HEK293 (cell line): ENCODE data around the gene SYNE1.

Experiments
- CTCF ChIA-PET: fragments of 350-600 bp; formaldehyde crosslinking; extraction: SDS; loops from one replicate; lab custom pipeline; 2021; ENCODE audit warnings: antibody characterized with exemption; lab: Yijun Ruan, JAX
- POLR2A ChIA-PET: fragments of 300-600 bp; formaldehyde crosslinking; extraction: SDS; loops from one replicate; lab custom pipeline; 2020; ENCODE audit warnings: antibody characterized with exemption, inconsistent platforms; lab: Yijun Ruan, JAX
- H3K27ac ChIP-seq: fragments of 200-500 bp; sonication (Bioruptor generic); 2 replicates; pipeline ENCODE4 v1.5.1; 2014; ENCODE audit warnings: low read depth, low read length, control low read depth, inconsistent platforms; ENCODE audit errors: extremely low read depth
- H3K36me3 ChIP-seq, 2 experiments: fragments of 200-500 bp in 1 of 2; sonication (Bioruptor generic) in 1 of 2; 1 replicate in 1 of 2; 2 replicates in 1 of 2; pipeline ENCODE4 v1.5.1; 2014 to 2017; ENCODE audit warnings: inconsistent platforms in 2 of 2, low read length in 2 of 2; ENCODE audit not compliant: control insufficient read depth in 2 of 2, insufficient read depth in 1 of 2
- H3K4me1 ChIP-seq: fragments of 200-500 bp; sonication (Bioruptor generic); 2 replicates; pipeline ENCODE4 v1.5.1; 2014; ENCODE audit warnings: mild to moderate bottlenecking, low read length, inconsistent platforms; ENCODE audit not compliant: control insufficient read depth, insufficient read depth
- H3K4me3 ChIP-seq: 2 replicates; pipeline ENCODE4 v1.5.1; 2011; ENCODE audit warnings: low read depth, mild to moderate bottlenecking, control low read depth, low read length, moderate library complexity
- H3K9me3 ChIP-seq: fragments of 200-500 bp; sonication (Bioruptor generic); 2 replicates; pipeline ENCODE4 v1.5.1; 2014; ENCODE audit warnings: low read depth, low read length, inconsistent platforms; ENCODE audit not compliant: control insufficient read depth, insufficient read depth
- FEZF1 ChIP-seq: fragments of 450-650 bp; formaldehyde crosslinking; IDR thresholded peaks from 2 replicates; pipeline ENCODE4 v1.5.1; 2016; ENCODE audit warnings: missing biosample characterization, missing genetic modification characterization
- IKZF3 ChIP-seq: fragments of 450-650 bp; IDR thresholded peaks from 2 replicates; pipeline ENCODE4 v1.5.0; 2018; ENCODE audit warnings: missing biosample characterization, mild to moderate bottlenecking, missing genetic modification characterization, moderate library complexity
- SALL2 ChIP-seq: fragments of 450-650 bp; formaldehyde crosslinking; IDR thresholded peaks from 2 replicates; pipeline ENCODE4 v1.5.0; 2017; ENCODE audit warnings: missing biosample characterization, mild to moderate bottlenecking, missing genetic modification characterization, borderline replicate concordance
- SP7 ChIP-seq: fragments of 450-650 bp; formaldehyde crosslinking; IDR thresholded peaks from 2 replicates; pipeline ENCODE4 v1.5.1; 2016; ENCODE audit warnings: missing biosample characterization, missing genetic modification characterization
- TCF7L2 ChIP-seq: IDR thresholded peaks from 2 replicates; pipeline ENCODE4 v1.6.1; 2011; ENCODE audit warnings: low read depth, mild to moderate bottlenecking, inconsistent platforms, low read length, moderate library complexity, borderline replicate concordance
- ZNF10 ChIP-seq: fragments of 450-650 bp; formaldehyde crosslinking; IDR thresholded peaks from 2 replicates; pipeline ENCODE4 v1.5.1; 2017; ENCODE audit warnings: missing biosample characterization, missing genetic modification characterization
- ZNF146 ChIP-seq: fragments of 450-650 bp; formaldehyde crosslinking; IDR thresholded peaks from 2 replicates; pipeline ENCODE4 v1.5.1; 2016; ENCODE audit warnings: missing biosample characterization, missing genetic modification characterization
- ZNF2 ChIP-seq: fragments of 450-650 bp; formaldehyde crosslinking; IDR thresholded peaks from 2 replicates; pipeline ENCODE4 v1.5.1; 2016; ENCODE audit warnings: missing biosample characterization, missing genetic modification characterization
- ZNF211 ChIP-seq: fragments of 450-650 bp; formaldehyde crosslinking; IDR thresholded peaks from 2 replicates; pipeline ENCODE4 v1.5.1; 2016; ENCODE audit warnings: low read depth, missing biosample characterization, missing genetic modification characterization
- ZNF24 ChIP-seq: fragments of 450-650 bp; formaldehyde crosslinking; IDR thresholded peaks from 2 replicates; pipeline ENCODE4 v1.5.1; 2016; ENCODE audit warnings: missing biosample characterization, missing genetic modification characterization
- ZNF292 ChIP-seq: fragments of 450-650 bp; formaldehyde crosslinking; IDR thresholded peaks from 2 replicates; pipeline ENCODE4 v1.5.1; 2016; ENCODE audit warnings: low read depth, missing biosample characterization, missing genetic modification characterization, borderline replicate concordance
- ZNF335 ChIP-seq: fragments of 450-650 bp; formaldehyde crosslinking; conservative IDR thresholded peaks from 2 replicates; pipeline ENCODE4 v1.5.1; 2016; ENCODE audit warnings: missing biosample characterization, missing genetic modification characterization
- ZNF416 ChIP-seq: fragments of 450-650 bp; formaldehyde crosslinking; IDR thresholded peaks from 2 replicates; pipeline ENCODE4 v1.5.1; 2016; ENCODE audit warnings: missing biosample characterization, missing genetic modification characterization
- ZNF426 ChIP-seq: fragments of 450-650 bp; formaldehyde crosslinking; IDR thresholded peaks from 2 replicates; pipeline ENCODE4 v1.5.1; 2017; ENCODE audit warnings: missing biosample characterization, missing genetic modification characterization, mild to moderate bottlenecking, inconsistent platforms, moderate library complexity
- ZNF510 ChIP-seq: fragments of 450-650 bp; formaldehyde crosslinking; IDR thresholded peaks from 2 replicates; pipeline ENCODE4 v1.5.1; 2018; ENCODE audit warnings: mild to moderate bottlenecking, missing genetic modification characterization, missing biosample characterization; ENCODE audit not compliant: insufficient replicate concordance
- ZNF654 ChIP-seq: fragments of 450-650 bp; formaldehyde crosslinking; IDR thresholded peaks from 2 replicates; pipeline ENCODE4 v1.5.1; 2016; ENCODE audit warnings: low read depth, missing biosample characterization, missing genetic modification characterization
- ZNF777 ChIP-seq: fragments of 450-650 bp; formaldehyde crosslinking; IDR thresholded peaks from 2 replicates; pipeline ENCODE4 v1.5.1; 2017; ENCODE audit warnings: missing biosample characterization, missing genetic modification characterization, borderline replicate concordance
- TF ChIP-seq, protein P1 (sequence below): fragments of 450-650 bp; formaldehyde crosslinking; IDR thresholded peaks from 2 replicates; pipeline ENCODE4 v1.5.1; 2016; ENCODE audit warnings: missing biosample characterization, missing genetic modification characterization
- TF ChIP-seq, protein P2 (sequence below): fragments of 450-650 bp; formaldehyde crosslinking; IDR thresholded peaks from 2 replicates; pipeline ENCODE4 v1.5.1; 2016; ENCODE audit warnings: missing biosample characterization, missing genetic modification characterization
- TF ChIP-seq, protein P3 (sequence below): fragments of 450-650 bp; formaldehyde crosslinking; conservative IDR thresholded peaks from 2 replicates; pipeline ENCODE4 v1.5.1; 2016; ENCODE audit warnings: low read depth, missing biosample characterization, missing genetic modification characterization
- TF ChIP-seq, protein P4 (sequence below): fragments of 450-650 bp; formaldehyde crosslinking; IDR thresholded peaks from 2 replicates; pipeline ENCODE4 v1.5.1; 2016; ENCODE audit warnings: missing biosample characterization, missing genetic modification characterization
- TF ChIP-seq, protein P5 (sequence below): fragments of 450-650 bp; formaldehyde crosslinking; IDR thresholded peaks from 2 replicates; pipeline ENCODE4 v1.5.1; 2016; ENCODE audit warnings: missing biosample characterization, missing genetic modification characterization

Gene SYNE1

DNA sequence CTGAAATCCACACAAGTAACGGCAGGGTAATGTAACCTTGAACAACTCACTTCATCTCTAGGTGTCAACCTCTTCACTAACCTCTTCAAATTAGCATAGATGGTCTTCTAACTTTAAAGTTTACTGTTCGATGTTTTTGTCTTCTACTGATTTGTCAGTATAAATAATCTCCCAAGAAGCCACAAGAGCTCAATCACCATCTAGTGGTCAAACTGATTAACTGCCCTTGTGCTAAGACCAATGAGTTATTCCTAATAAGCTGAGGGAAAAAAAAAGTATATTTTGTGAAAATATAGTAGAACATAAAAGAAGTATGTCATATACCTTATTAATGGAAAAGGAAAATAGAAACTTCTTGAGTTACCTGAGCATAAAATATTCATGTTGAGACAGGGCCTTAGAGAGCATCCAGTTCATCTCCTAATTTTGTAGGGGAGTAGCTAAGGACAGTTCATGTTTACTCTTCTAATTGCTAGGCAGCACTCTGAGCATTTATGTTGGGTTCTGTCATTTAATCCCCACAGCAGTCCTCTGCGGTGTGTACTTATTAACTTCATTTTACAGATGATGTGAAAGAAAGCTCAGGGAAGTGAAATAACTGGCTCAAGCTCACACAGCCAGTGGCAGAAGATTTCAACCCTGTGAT, 512.6 kb downstream of the SYNE1 start:
- H3K4me1 ChIP-seq = no peaks in the 10 kb centered on the region
- no peaks in the 10 kb centered on the region for H3K9me3 ChIP-seq
- H3K27ac ChIP-seq = no peak overlapping the region
- TF ChIP-seq, protein P1, sequence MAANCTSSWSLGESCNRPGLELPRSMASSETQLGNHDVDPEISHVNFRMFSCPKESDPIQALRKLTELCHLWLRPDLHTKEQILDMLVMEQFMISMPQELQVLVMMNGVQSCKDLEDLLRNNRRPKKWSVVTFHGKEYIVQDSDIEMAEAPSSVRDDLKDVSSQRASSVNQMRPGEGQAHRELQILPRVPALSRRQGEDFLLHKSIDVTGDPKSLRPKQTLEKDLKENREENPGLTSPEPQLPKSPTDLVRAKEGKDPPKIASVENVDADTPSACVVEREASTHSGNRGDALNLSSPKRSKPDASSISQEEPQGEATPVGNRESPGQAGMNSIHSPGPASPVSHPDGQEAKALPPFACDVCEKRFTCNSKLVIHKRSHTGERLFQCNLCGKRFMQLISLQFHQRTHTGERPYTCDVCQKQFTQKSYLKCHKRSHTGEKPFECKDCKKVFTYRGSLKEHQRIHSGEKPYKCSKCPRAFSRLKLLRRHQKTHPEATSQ = no peak
- TF ChIP-seq SP7 (tag by site-specific recombination) (0 out of 2 replicates have a peak, but pooled peaks have one; percentile 14), ZNF10 (tag by site-specific recombination) (peak; percentile 78; the same call in 1 of the 2 replicates), ZNF2 (tag by site-specific recombination) (peak; percentile 68; the same call in 1 of the 2 replicates), TCF7L2 (no peak), ZNF654 (tag by site-specific recombination) (peak; percentile 82), ZNF777 (no peak)
- TF ChIP-seq, protein P2, sequence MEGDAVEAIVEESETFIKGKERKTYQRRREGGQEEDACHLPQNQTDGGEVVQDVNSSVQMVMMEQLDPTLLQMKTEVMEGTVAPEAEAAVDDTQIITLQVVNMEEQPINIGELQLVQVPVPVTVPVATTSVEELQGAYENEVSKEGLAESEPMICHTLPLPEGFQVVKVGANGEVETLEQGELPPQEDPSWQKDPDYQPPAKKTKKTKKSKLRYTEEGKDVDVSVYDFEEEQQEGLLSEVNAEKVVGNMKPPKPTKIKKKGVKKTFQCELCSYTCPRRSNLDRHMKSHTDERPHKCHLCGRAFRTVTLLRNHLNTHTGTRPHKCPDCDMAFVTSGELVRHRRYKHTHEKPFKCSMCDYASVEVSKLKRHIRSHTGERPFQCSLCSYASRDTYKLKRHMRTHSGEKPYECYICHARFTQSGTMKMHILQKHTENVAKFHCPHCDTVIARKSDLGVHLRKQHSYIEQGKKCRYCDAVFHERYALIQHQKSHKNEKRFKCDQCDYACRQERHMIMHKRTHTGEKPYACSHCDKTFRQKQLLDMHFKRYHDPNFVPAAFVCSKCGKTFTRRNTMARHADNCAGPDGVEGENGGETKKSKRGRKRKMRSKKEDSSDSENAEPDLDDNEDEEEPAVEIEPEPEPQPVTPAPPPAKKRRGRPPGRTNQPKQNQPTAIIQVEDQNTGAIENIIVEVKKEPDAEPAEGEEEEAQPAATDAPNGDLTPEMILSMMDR (tag by site-specific recombination) = peak; percentile 22; the same call in 1 of the 2 replicates
- TF ChIP-seq, protein P3, sequence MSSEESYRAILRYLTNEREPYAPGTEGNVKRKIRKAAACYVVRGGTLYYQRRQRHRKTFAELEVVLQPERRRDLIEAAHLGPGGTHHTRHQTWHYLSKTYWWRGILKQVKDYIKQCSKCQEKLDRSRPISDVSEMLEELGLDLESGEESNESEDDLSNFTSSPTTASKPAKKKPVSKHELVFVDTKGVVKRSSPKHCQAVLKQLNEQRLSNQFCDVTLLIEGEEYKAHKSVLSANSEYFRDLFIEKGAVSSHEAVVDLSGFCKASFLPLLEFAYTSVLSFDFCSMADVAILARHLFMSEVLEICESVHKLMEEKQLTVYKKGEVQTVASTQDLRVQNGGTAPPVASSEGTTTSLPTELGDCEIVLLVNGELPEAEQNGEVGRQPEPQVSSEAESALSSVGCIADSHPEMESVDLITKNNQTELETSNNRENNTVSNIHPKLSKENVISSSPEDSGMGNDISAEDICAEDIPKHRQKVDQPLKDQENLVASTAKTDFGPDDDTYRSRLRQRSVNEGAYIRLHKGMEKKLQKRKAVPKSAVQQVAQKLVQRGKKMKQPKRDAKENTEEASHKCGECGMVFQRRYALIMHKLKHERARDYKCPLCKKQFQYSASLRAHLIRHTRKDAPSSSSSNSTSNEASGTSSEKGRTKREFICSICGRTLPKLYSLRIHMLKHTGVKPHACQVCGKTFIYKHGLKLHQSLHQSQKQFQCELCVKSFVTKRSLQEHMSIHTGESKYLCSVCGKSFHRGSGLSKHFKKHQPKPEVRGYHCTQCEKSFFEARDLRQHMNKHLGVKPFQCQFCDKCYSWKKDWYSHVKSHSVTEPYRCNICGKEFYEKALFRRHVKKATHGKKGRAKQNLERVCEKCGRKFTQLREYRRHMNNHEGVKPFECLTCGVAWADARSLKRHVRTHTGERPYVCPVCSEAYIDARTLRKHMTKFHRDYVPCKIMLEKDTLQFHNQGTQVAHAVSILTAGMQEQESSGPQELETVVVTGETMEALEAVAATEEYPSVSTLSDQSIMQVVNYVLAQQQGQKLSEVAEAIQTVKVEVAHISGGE (tag by site-specific recombination) = no peak
- TF ChIP-seq, all 188 proteins: peak for 5
- Histone ChIP-seq H3K36me3 (peaks cover 0 to 13% of the 10 kb centered on the region in 2 experiments; a peak in 1 of 3 replicates), H3K4me3 (no peak overlapping the region)
- CTCF ChIA-PET = interaction anchor here (0.5 to 3.6 kb wide), 49 partner anchors 9 to 476 kb away, joined by 3 to 62 read pairs (median 4); partner anchors contain the start of gene ESR1
- POLR2A ChIA-PET = no interaction called here

DNA sequence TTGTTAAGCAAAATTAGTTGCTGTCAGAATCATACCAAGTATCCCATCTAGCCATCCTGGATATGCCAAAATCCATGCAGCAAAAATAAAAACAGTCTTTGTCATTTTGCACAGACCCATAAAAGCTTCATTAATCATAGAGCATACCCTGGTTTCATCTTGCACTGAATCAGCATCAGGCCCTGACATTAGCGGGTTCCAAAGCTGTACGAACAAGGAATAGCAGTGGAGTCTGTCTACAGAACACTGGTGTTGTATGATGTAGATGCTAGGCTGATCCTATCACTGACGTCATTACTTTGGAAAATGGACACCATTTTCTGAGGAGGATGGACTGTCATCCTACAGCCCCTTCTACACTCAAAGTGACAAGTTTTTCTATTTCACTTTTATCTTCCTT, 514.1 kb downstream of the SYNE1 start:
- Histone ChIP-seq H3K4me3 (no peak overlapping the region), H3K27ac (no peak overlapping the region), H3K36me3 (peaks cover 0 to 7% of the 10 kb centered on the region in 2 experiments; a peak in 1 of 3 replicates), H3K9me3 (no peaks in the 10 kb centered on the region), H3K4me1 (no peaks in the 10 kb centered on the region)
- POLR2A ChIA-PET = no interaction called here
- TF ChIP-seq, protein P4, sequence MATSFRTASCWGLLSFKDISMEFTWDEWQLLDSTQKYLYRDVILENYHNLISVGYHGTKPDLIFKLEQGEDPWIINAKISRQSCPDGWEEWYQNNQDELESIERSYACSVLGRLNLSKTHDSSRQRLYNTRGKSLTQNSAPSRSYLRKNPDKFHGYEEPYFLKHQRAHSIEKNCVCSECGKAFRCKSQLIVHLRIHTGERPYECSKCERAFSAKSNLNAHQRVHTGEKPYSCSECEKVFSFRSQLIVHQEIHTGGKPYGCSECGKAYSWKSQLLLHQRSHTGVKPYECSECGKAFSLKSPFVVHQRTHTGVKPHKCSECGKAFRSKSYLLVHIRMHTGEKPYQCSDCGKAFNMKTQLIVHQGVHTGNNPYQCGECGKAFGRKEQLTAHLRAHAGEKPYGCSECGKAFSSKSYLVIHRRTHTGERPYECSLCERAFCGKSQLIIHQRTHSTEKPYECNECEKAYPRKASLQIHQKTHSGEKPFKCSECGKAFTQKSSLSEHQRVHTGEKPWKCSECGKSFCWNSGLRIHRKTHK (tag by site-specific recombination) = no peak
- TF ChIP-seq ZNF24 (tag by site-specific recombination) (no peak), ZNF426 (no peak), ZNF335 (tag by site-specific recombination) (no peak), IKZF3 (tag by site-specific recombination) (no peak), ZNF292 (tag by site-specific recombination) (no peak), SALL2 (no peak), ZNF510 (no peak), ZNF416 (tag by site-specific recombination) (no peak), ZNF211 (no peak), ZNF146 (tag by site-specific recombination) (no peak), FEZF1 (tag by site-specific recombination) (no peak)
- TF ChIP-seq, protein P5, sequence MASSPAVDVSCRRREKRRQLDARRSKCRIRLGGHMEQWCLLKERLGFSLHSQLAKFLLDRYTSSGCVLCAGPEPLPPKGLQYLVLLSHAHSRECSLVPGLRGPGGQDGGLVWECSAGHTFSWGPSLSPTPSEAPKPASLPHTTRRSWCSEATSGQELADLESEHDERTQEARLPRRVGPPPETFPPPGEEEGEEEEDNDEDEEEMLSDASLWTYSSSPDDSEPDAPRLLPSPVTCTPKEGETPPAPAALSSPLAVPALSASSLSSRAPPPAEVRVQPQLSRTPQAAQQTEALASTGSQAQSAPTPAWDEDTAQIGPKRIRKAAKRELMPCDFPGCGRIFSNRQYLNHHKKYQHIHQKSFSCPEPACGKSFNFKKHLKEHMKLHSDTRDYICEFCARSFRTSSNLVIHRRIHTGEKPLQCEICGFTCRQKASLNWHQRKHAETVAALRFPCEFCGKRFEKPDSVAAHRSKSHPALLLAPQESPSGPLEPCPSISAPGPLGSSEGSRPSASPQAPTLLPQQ = no peak
- CTCF ChIA-PET = interaction anchor here (0.6 to 0.8 kb wide), 5 partner anchors 12 to 727 kb away, joined by 3 to 5 read pairs (median 3); no protein-coding TSS in a partner anchor
